ENCODE measurements around the gene MS4A12.
"Not testable (repeated sequence)": the region's sequence is repeated elsewhere in the genome, so short reads cannot be mapped to it uniquely, and the experiment has no call there.

The MS4A12 gene

GRCh38 chr11:60512651-60513225, 20.2 kb downstream of the MS4A12 start:
- DNase-seq (ENCODE audit: low read depth), result no peak

- DNase-seq (ENCODE audit: low read depth), result no peak
Observed at GRCh38 chr11:60513496-60514460, 21.2 kb downstream of the MS4A12 start.

- no peak for DNase-seq (ENCODE audit: low read depth)
Observed at GRCh38 chr11:60515144-60515855, 22.7 kb downstream of the MS4A12 start, which contains the start of gene MS4A13. MS4A13 (plus strand) TSS chr11:60515392; CDS start chr11:60518084, 2,692 bp downstream.

GRCh38 chr11:60528465-60528864, 35.9 kb downstream of the MS4A12 start:
- no peak for DNase-seq (ENCODE audit: low read depth)

GRCh38 chr11:60528934-60529333, 36.4 kb downstream of the MS4A12 start:
- no peak for DNase-seq (ENCODE audit: low read depth)

GRCh38 chr11:60530454-60531100, 38.0 kb downstream of the MS4A12 start:
- no peak for DNase-seq (ENCODE audit: low read depth)

- not testable (repeated sequence) for DNase-seq (ENCODE audit: low read depth)
Observed at GRCh38 chr11:60532383-60532782, 39.8 kb downstream of the MS4A12 start.

GRCh38 chr11:60538627-60539026, 46.0 kb downstream of the MS4A12 start:
- not testable (repeated sequence) for DNase-seq (ENCODE audit: low read depth)

- no peak for DNase-seq (ENCODE audit: low read depth)
Observed at GRCh38 chr11:60544077-60544476, 51.5 kb downstream of the MS4A12 start.

Data from HS-27A (cell line).